ENCODE results near the gene PCGF3.

The PCGF3 gene

DNA sequence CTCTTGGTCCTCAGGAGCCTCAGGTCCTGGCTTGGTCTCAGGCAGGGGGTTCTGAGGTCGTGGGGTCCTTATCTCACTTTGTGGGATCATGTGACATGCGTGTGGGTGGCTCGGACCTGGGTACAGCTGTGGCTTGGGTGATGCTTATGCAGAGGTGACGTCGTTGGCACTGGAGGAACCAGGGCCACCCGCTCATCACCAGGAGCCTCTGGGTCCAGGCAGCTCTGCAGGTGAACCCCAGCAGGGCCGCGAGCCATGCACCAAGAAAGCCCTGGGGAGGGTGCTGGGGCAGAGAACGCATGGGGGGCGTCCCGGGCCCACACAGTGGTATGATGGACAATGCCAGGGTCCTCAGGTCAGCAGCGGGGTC is 40.3 kb upstream of the PCGF3 start (continued):
- TF ChIP-seq, protein P1, sequence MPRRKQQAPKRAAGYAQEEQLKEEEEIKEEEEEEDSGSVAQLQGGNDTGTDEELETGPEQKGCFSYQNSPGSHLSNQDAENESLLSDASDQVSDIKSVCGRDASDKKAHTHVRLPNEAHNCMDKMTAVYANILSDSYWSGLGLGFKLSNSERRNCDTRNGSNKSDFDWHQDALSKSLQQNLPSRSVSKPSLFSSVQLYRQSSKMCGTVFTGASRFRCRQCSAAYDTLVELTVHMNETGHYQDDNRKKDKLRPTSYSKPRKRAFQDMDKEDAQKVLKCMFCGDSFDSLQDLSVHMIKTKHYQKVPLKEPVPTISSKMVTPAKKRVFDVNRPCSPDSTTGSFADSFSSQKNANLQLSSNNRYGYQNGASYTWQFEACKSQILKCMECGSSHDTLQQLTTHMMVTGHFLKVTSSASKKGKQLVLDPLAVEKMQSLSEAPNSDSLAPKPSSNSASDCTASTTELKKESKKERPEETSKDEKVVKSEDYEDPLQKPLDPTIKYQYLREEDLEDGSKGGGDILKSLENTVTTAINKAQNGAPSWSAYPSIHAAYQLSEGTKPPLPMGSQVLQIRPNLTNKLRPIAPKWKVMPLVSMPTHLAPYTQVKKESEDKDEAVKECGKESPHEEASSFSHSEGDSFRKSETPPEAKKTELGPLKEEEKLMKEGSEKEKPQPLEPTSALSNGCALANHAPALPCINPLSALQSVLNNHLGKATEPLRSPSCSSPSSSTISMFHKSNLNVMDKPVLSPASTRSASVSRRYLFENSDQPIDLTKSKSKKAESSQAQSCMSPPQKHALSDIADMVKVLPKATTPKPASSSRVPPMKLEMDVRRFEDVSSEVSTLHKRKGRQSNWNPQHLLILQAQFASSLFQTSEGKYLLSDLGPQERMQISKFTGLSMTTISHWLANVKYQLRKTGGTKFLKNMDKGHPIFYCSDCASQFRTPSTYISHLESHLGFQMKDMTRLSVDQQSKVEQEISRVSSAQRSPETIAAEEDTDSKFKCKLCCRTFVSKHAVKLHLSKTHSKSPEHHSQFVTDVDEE (CRISPR knock-in tag; IDR thresholded peaks at IDR 0.05): no peak

DNA sequence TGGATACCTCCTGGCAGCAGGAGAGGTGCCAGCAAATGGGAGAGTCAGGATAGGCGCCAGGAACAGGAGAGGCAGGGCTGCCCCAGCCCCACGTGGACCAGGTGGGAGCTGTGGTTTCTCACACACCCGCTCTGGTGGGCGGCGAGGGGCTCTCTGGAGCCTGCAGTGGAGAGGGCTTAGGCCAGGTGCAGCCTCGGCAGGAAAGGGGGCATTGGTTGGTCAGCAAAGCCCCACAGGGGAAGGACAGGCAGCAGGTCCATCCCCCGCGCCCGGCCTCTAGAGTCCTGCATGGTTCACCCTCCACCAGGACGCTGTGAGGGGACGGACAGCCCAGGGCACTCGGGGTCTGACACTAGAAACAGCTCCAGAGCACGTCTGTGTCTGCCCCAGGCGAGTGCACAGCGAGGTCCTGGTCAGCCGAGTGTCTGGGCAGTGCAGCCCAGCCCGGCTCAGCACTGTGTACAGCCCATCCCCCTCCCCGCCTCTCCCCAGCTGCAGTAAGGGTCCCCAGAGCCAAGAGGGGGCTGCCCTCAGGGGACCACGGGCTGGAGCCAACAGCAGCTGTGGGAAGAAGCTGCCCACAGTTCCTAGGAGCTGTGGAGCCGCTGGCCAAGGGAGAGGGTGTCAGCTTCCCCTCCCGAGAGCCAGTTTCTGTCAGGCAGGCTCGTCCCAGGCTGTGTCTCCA is 39.7 kb upstream of the PCGF3 start:
- no peak; the same call in 2 of the 3 replicates for ATAC-seq
- no peak for TF ChIP-seq ISL1 (CRISPR knock-in tag; IDR thresholded peaks at IDR 0.05)
- no peak for TF ChIP-seq BACH2 (CRISPR knock-in tag; IDR thresholded peaks at IDR 0.05; ENCODE audit: borderline replicate concordance)
- TF ChIP-seq GLIS3 (CRISPR knock-in tag; IDR thresholded peaks at IDR 0.05): no peak
- no peak for TF ChIP-seq TOX (CRISPR knock-in tag; IDR thresholded peaks at IDR 0.05; ENCODE audit: borderline replicate concordance)
- no peak for TF ChIP-seq CSDC2 (CRISPR knock-in tag; IDR thresholded peaks at IDR 0.05)
- TF ChIP-seq, protein P2, sequence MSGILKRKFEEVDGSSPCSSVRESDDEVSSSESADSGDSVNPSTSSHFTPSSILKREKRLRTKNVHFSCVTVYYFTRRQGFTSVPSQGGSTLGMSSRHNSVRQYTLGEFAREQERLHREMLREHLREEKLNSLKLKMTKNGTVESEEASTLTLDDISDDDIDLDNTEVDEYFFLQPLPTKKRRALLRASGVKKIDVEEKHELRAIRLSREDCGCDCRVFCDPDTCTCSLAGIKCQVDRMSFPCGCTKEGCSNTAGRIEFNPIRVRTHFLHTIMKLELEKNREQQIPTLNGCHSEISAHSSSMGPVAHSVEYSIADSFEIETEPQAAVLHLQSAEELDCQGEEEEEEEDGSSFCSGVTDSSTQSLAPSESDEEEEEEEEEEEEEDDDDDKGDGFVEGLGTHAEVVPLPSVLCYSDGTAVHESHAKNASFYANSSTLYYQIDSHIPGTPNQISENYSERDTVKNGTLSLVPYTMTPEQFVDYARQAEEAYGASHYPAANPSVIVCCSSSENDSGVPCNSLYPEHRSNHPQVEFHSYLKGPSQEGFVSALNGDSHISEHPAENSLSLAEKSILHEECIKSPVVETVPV (CRISPR knock-in tag; IDR thresholded peaks at IDR 0.05): no peak
- TF ChIP-seq TCF4 (CRISPR knock-in tag; IDR thresholded peaks at IDR 0.05; ENCODE audit: borderline replicate concordance): no peak
- TF ChIP-seq ESRRG (CRISPR knock-in tag; IDR thresholded peaks at IDR 0.05): no peak
- TF ChIP-seq SNAI2 (CRISPR knock-in tag; IDR thresholded peaks at IDR 0.05): no peak
- no peak for TF ChIP-seq ZNF565 (CRISPR knock-in tag; conservative IDR thresholded peaks at IDR 0.05; ENCODE audit: low read depth)
- TF ChIP-seq, protein P3, sequence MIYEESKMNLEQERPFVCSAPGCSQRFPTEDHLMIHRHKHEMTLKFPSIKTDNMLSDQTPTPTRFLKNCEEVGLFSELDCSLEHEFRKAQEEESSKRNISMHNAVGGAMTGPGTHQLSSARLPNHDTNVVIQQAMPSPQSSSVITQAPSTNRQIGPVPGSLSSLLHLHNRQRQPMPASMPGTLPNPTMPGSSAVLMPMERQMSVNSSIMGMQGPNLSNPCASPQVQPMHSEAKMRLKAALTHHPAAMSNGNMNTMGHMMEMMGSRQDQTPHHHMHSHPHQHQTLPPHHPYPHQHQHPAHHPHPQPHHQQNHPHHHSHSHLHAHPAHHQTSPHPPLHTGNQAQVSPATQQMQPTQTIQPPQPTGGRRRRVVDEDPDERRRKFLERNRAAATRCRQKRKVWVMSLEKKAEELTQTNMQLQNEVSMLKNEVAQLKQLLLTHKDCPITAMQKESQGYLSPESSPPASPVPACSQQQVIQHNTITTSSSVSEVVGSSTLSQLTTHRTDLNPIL (CRISPR knock-in tag; IDR thresholded peaks at IDR 0.05; ENCODE audit: low read depth): no peak

DNA sequence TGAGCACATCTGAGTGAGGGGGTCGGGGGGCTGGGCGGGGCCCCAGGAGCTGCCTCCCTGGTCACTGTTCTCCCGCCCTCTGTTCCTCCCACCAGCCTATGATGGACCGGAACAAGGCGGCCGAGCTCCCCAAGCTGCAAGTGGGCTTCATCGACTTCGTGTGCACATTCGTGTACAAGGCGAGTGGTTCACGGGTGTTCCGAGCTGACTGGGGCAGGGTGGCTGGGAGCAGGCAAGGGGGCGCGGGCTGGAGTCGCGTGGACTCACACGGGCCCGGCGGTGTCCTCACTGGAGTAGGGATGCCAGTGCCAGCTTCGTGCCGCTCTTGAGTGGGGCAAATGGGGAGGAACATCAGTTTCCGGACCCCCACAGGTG is 39.2 kb upstream of the PCGF3 start:
- ATAC-seq: no peak
- TF ChIP-seq TCF4 (CRISPR knock-in tag; IDR thresholded peaks at IDR 0.05; ENCODE audit: borderline replicate concordance): no peak
- TF ChIP-seq, protein P4, sequence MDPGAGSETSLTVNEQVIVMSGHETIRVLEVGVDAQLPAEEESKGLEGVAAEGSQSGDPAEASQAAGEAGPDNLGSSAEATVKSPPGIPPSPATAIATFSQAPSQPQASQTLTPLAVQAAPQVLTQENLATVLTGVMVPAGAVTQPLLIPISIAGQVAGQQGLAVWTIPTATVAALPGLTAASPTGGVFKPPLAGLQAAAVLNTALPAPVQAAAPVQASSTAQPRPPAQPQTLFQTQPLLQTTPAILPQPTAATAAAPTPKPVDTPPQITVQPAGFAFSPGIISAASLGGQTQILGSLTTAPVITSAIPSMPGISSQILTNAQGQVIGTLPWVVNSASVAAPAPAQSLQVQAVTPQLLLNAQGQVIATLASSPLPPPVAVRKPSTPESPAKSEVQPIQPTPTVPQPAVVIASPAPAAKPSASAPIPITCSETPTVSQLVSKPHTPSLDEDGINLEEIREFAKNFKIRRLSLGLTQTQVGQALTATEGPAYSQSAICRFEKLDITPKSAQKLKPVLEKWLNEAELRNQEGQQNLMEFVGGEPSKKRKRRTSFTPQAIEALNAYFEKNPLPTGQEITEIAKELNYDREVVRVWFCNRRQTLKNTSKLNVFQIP (CRISPR knock-in tag; IDR thresholded peaks at IDR 0.05; ENCODE audit: borderline replicate concordance, low read depth): no peak
- no peak for TF ChIP-seq SNAI2 (CRISPR knock-in tag; IDR thresholded peaks at IDR 0.05)
- no peak for TF ChIP-seq ISL1 (CRISPR knock-in tag; IDR thresholded peaks at IDR 0.05)
- TF ChIP-seq ARNTL (CRISPR knock-in tag; IDR thresholded peaks at IDR 0.05; ENCODE audit: borderline replicate concordance, low read depth): no peak
- TF ChIP-seq, protein P5, sequence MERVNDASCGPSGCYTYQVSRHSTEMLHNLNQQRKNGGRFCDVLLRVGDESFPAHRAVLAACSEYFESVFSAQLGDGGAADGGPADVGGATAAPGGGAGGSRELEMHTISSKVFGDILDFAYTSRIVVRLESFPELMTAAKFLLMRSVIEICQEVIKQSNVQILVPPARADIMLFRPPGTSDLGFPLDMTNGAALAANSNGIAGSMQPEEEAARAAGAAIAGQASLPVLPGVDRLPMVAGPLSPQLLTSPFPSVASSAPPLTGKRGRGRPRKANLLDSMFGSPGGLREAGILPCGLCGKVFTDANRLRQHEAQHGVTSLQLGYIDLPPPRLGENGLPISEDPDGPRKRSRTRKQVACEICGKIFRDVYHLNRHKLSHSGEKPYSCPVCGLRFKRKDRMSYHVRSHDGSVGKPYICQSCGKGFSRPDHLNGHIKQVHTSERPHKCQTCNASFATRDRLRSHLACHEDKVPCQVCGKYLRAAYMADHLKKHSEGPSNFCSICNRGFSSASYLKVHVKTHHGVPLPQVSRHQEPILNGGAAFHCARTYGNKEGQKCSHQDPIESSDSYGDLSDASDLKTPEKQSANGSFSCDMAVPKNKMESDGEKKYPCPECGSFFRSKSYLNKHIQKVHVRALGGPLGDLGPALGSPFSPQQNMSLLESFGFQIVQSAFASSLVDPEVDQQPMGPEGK (CRISPR knock-in tag; IDR thresholded peaks at IDR 0.05; ENCODE audit: borderline replicate concordance): no peak

DNA sequence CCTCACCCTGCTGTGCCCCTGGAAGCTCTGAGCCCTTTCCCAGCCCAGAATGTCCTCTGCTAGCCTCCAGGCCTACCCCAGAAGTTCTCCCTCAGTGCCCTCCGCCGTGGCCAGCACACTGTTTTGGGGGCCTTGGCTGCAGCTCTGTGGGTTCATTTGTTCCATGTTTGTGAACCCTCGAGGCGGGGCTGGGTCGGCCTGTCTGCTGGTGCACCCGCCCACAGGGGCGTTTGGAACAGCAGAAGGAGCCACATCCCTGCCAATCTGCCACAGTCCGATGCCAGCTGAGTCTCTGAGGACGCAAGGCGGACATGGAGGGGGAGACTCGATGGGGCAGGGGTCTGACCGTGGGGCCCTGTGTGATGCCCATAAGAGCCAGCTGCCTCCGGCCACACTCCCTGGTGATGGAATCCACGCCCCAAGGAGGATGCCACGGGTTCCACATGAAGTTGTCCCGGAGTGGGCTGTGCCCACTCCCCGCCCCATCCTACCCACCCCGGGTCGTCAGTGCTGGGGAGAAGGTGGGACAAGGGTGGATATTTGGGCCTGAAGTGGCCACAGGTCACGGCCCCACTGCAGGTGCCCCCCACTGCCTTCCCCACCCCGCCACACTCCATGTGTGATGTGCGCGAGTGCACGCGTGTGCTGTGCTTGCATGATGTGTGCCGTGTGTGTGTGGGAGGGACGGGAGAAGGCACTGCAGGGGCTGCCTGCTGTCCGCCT is 38.6 kb upstream of the PCGF3 start:
- no peak for ATAC-seq
- TF ChIP-seq CSDC2 (CRISPR knock-in tag; IDR thresholded peaks at IDR 0.05): no peak
- no peak for TF ChIP-seq ZFP30 (CRISPR knock-in tag; IDR thresholded peaks at IDR 0.05)
- no peak for TF ChIP-seq ARNTL (CRISPR knock-in tag; IDR thresholded peaks at IDR 0.05; ENCODE audit: borderline replicate concordance, low read depth)
- no peak for TF ChIP-seq ZNF565 (CRISPR knock-in tag; conservative IDR thresholded peaks at IDR 0.05; ENCODE audit: low read depth)
- TF ChIP-seq GLIS3 (CRISPR knock-in tag; IDR thresholded peaks at IDR 0.05): no peak
- TF ChIP-seq, protein P3 (CRISPR knock-in tag; IDR thresholded peaks at IDR 0.05; ENCODE audit: low read depth): no peak
- TF ChIP-seq ZNF8 (CRISPR knock-in tag; IDR thresholded peaks at IDR 0.05): no peak
- TF ChIP-seq SNAI2 (CRISPR knock-in tag; IDR thresholded peaks at IDR 0.05): no peak
- no peak for TF ChIP-seq ZFP3 (CRISPR knock-in tag; IDR thresholded peaks at IDR 0.05)
- no peak for TF ChIP-seq ZNF70 (CRISPR knock-in tag; IDR thresholded peaks at IDR 0.05)
- TF ChIP-seq, protein P1 (CRISPR knock-in tag; IDR thresholded peaks at IDR 0.05): no peak
- TF ChIP-seq ZC3H10 (CRISPR knock-in tag; IDR thresholded peaks at IDR 0.05): no peak
- TF ChIP-seq PPARA (CRISPR knock-in tag; IDR thresholded peaks at IDR 0.05; ENCODE audit: borderline replicate concordance): no peak
- no peak for TF ChIP-seq ISL1 (CRISPR knock-in tag; IDR thresholded peaks at IDR 0.05)

Measured in SK-N-SH treated with all-trans-retinoic acid at 6 μM for 48 hours (cell line).